Gastroesophageal sphincter (tissue), 2 donors: ENCODE data around the gene MX2.

Experiments
- POLR2A ChIP-seq, 2 donors: fragments of 450-650 bp; IDR thresholded peaks; one replicate each; pipeline ENCODE4 v1.6.1; 2017; ENCODE audit warnings: antibody characterized with exemption in 2 of 2, mild to moderate bottlenecking in 2 of 2, moderate library complexity in 1 of 2
- POLR2AphosphoS5 ChIP-seq: sonication (generic); formaldehyde crosslinking; IDR thresholded peaks from one replicate; pipeline ENCODE4 v1.6.1; 2017; ENCODE audit warnings: antibody characterized with exemption

- TF ChIP-seq POLR2AphosphoS5: no peak
- TF ChIP-seq POLR2A (IDR thresholded peaks at IDR 0.05): no peak
Measured at GRCh38 chr21:41367945-41368734, 6.3 kb downstream of the MX2 start.
